Activated CD4-positive, CD25-positive, alpha-beta regulatory T cell treated with anti-CD3 and anti-CD28 coated beads, Interleukin-2, amount 50 U/mL, for 24 hours (primary cell): ENCODE results near the gene COL12A1.
"Not testable (repeated sequence)": the region's sequence is repeated elsewhere in the genome, so short reads cannot be mapped to it uniquely, and the experiment has no call there.

ENCODE experiments used
- ATAC-seq, 2 donors: fragments of 150-1000 bp; cut with Tn5 transposase; one replicate each; pipeline ENCODE4 v1.10.0; 2021; ENCODE audit warnings: mild to moderate bottlenecking in 1 of 2, moderate library complexity in 1 of 2

COL12A1 gene

GRCh38 chr6:75211920-75212590, 6.2 kb upstream of the COL12A1 start:
- no peak for ATAC-seq

GRCh38 chr6:75210885-75211739, 5.3 kb upstream of the COL12A1 start:
- ATAC-seq = no peak

GRCh38 chr6:75209184-75209723, 3.4 kb upstream of the COL12A1 start:
- ATAC-seq = no peak

- peak; percentile 83 to 87 for ATAC-seq
Measured at GRCh38 chr6:75208298-75209183, 2.7 kb upstream of the COL12A1 start.

GRCh38 chr6:75206576-75207342, 906 bp upstream of the COL12A1 start:
- no peak for ATAC-seq

- ATAC-seq = no peak
Measured at GRCh38 chr6:75204959-75205775, 686 bp downstream of the COL12A1 start.

- ATAC-seq = no peak
Measured at GRCh38 chr6:75204217-75204958, 1.5 kb downstream of the COL12A1 start.

- no peak for ATAC-seq
Measured at GRCh38 chr6:75203721-75204120, 2.1 kb downstream of the COL12A1 start.

GRCh38 chr6:75202676-75203131, 3.1 kb downstream of the COL12A1 start:
- no peak for ATAC-seq

- ATAC-seq = peak in 1 of 2 donors; percentile 16
Measured at GRCh38 chr6:75201901-75202672, 3.8 kb downstream of the COL12A1 start.

- ATAC-seq = no peak
Measured at GRCh38 chr6:75201021-75201420, 4.8 kb downstream of the COL12A1 start.

- ATAC-seq = no peak
Measured at GRCh38 chr6:75199889-75200288, 6.0 kb downstream of the COL12A1 start.

GRCh38 chr6:75196081-75196687, 9.7 kb downstream of the COL12A1 start:
- no peak for ATAC-seq

GRCh38 chr6:75188221-75188925, 17.5 kb downstream of the COL12A1 start:
- no peak for ATAC-seq

- not testable (repeated sequence) for ATAC-seq
Measured at GRCh38 chr6:75186581-75186980, 19.3 kb downstream of the COL12A1 start.

GRCh38 chr6:75183099-75183541, 22.7 kb downstream of the COL12A1 start:
- no peak for ATAC-seq

GRCh38 chr6:75180864-75181263, 25.0 kb downstream of the COL12A1 start:
- ATAC-seq = no peak

- no peak for ATAC-seq
Measured at GRCh38 chr6:75178757-75179156, 27.1 kb downstream of the COL12A1 start.
